T follicular helper cell (primary cell): Measurements from ENCODE around the gene MDC1.
A peak's percentile ranks its signal among the peaks of the same experiment; 100 is the strongest.
"Not testable (repeated sequence)": the region's sequence is repeated elsewhere in the genome, so short reads cannot be mapped to it uniquely, and the experiment has no call there.

ENCODE experiments used
- DNase-seq: peaks from one replicate; pipeline ENCODE4 v3.0.0-alpha.2; 2020; ENCODE audit warnings: low read depth

Gene MDC1

DNA sequence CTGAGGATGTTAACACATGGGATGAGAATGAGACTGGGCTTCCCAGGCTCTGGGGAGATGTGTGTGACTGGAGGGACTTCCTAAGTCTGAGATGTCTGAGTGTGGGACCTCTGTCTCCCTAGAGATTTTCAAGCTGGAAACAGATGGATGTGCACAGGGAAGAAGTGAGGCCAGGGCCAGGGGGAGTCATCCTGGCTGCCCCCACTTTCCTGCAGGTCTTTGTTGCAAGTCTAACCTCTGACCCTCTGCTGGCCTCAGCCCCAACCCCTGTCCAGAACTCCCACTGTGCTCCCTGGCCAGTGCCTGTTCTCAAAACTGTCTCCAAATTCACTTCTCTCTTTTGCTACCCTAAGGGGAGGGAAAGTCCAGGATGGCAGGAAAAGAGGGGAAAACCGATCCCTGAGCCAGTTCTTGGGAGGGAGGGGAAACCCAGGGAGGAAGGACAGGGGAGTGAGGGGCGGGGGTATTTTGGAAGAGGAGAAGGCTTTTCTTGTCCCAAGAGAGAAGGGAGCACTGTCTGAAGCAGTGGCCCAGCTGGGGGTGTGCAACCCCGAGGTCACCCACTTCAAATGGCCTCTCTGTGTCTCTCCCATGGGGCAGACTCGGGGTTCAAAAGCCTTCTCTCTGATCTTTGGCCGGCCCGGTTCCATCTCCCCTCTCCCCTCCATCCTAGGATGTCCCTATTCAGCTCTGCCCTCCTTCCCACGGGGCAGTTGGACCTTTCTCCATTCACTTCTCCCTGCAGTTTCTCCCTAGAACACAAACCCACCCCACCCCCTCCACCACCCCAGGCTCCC lies 33.7 kb downstream of the MDC1 start:
- DNase-seq, result no peak

DNA sequence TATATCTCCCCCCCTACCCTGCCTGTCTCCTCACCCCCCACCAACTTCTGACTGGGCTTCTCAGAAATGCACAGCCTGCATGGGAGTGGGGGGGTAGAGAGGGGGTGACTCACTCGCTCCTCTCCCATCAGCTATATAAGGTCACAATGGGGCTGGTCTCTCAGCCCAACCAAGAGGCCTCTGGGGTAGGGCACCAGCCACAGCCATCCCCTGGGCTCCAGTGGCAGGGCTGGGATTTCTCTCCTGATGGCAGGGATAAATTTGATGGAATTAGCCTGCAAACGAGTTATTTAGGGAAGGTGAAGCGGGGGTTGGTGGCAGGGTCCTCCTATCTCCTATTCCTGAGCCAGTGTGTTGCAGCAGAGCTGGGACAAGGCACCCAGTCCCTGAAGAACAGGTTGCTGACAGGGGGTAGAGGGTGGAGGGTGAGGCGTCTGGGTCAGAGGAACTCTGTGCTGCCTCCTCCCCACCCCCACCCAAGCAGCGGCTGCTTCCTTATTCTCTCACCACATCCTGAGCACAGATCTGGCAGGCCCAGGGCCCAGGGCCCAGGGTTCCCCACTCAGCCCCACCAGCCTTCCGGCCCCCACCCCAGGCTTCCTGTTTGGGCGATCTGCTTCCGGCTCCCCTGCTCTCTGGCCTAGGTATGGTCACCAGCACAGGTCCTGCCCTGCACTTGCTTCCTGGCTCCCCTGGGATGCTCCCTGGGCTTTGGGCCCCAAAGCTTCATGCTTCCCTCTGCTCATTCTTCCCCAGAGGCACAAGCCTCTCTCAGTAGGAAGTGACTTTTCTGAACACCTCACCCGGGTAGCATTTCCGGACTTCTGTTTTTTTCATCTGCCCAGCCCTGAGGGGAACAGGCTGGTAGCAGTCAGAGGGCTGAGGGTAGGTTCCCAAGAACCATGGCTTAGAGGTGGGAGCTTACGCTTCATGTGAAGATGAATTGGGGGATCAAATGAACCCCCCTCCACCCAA lies 34.7 kb downstream of the MDC1 start:
- DNase-seq, result peak; percentile 77

DNA sequence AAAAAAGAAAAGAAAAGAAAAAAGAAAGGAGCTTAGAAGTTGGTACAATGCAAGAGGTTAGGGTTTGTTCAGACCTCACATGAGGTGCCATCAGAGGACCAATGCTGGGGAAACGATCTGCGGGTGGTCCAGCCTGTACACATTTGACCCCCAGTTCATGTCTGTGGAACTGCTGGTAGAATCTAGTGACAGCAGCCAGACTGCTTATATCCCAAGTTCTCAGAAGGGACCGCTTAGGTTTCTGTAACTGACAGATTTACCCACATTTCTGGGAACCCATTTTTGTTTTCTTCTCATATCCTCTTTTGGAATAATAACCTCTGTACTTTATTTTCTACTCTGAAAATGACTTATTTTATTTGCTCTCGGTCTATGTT lies 35.3 kb downstream of the MDC1 start:
- DNase-seq, result no peak

DNA sequence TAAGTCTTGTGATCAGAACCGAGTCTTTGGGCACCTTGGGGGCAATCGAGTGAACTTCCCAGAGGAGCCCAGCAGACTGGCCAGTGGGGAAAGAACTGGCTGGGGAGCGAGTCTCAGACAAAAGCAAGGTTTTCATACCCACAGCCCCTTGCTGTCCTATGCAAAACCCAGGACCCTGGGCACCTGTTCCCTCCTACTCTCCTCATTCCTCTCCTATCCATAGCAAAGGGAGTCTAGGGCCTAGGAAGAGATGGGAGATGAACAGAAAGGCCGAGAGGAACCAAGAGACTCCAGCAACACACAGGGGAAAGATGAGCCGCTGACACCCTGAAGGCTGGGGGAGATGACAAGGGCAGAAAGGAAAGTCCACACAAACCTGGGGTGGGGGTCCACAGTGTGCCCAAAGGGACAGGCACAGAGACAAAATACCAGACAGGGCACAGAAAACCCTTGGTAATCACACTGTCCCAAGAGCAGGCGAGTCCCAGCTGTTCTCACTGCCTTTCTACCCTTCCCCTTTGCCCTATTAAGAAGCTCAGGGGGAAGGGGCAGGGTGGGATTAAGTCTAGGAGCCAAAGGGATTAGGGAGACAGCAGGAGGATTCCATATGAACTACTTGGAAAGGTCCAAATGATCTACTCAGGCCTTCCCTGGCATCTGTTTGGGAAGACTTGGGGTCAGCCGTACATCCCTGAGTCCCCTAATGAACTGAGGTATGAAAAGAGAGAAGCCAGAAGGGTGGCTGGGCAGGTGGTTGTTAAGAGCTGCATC lies 37.1 kb downstream of the MDC1 start:
- no peak for DNase-seq

DNA sequence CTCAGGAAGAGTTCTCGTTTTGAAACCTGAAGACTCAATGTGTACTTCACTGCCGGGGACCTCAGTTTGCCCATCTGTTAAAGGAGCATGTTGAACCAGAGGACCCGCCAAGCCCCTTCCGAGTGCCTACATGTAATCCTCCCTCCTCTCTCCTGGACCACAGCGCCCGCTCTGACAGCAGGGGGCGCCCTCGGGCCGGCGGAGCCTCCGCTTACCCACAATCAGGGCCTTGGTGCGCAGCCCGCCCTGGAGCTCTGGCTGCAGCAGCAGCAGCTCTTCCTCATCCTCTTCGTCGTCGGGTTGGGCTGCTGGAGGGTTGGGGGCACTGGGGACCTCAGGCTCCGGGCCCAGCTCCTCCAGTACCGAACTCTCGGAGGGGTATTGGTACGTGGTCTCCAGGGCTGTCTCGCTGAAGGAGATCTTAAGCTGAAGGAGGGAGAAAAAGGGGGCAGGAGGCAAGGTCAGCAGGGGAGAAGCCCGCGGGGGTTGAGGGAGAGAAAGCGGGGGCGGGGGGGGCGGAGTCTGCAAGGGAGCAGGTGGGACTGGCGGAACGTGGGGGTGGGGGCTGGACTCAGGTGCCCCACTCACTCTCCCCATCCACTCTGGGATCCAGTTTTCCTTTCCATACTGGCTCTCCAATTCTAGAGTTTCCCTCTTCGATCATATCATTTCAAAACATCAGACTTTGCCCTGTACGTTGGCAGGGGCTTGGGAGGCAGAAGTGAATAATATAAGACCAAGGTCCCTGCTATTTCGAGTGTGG lies 37.9 kb downstream of the MDC1 start:
- peak; percentile 88 for DNase-seq

DNA sequence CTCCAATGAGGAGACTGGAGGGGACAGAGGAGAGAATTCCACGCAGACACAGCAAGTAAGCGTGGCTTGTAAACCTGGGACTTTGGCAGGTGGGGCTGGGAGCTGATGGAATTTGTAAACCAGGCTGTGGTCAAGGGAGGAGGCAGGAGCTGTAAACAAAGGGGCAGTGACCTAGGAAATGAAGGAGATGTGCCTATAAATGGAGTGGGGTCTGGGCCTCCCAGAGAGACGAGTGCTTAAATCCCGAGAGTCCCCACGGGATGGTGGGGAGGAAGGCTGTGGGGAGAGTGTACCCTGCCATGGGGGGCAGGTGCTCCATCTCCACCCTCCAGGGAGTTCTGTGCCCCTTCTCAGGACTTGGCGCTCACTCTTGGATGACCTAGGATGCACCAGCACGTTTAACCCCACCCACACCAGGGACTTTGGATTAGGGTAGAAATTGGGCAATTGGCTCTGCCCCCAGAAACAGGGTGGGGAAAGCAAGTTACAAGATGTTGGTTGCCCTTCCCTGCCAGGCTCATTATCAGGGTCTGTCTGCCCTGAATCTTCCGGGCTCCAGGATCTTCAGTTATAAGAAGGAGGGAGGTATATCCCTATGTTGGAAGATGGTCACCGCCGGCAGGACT lies 40.3 kb downstream of the MDC1 start:
- no peak for DNase-seq

DNA sequence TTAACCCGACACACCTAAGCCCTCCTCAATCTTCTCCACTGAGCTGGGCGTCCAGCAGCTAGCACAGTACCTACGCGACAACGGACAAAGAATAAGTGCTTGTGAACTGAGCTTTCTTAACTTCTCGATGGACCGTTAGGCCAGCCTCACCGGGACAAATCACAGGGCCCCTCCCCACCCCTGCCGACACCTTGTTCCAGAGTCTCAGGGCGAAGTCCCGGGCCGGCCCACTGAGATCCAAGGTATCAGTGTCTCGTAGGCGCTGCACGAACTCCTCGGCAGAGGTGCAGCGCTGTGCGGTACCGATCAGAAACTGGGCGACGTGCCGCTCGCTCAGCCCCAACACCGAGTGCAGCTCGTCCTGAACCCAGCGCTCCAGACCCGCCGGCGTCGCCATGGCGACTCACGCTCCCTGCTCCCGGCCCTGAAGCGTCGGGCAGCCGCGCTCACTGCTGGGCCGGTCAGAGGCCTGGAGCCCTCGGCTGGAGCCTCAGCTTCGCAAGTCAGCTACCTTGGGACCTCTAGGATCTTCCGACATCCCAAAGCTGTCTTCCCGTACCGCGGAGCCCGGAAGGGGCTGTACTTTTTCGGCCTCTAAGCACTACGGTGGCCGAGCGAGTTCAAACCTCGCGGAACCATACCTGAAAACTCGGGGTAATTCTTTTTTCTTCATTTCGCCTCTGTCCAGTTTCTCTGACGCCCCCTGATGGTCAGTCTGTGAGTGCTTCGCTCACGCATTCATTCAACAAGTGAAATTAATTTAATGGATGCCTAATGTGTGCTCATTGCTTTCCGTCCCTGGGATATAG lies 44.4 kb downstream of the MDC1 start, which contains the start of gene DHX16:
DHX16 (minus strand) TSS at position 562 of the 809 bp plus-strand sequence; CDS start at position 397, 165 bp downstream.
- peak; percentile 82 for DNase-seq

DNA sequence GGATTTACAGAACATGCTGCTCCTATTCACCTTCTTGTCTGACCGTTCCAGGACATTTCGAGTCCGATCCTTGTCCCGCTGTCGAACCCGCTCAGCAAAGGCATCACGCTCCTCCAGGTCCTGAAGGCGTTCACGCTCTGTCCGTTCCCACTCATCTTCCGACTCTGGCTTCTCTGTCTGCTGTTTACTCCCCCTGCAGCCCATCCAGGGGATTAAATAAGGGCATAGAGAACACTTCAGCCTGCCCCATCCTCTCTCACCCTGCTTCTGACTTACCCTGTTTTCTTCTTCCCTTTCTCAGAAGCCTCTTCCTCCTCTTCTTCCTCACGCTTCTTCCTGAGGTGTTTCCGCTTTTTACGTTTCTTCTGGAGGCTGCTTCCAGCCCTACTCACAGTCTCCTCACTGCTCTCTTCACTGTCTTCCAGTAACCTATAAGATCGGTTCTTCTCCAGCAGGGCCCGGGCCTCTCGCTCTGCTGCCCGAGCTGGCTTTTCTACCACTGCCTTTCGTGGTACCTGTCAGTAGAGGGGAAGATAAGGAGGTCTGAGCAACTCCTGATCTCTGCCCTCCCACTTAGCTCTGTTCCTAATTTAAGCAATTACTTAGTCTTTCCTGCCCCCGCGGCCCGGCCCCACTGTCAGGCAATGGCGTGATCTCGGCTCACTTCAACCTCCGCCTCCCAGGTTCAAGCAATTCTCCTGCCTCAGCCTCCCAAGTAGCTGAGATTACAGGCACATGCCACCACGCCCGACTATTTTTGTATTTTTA lies 46.1 kb downstream of the MDC1 start:
- DNase-seq, result no peak

DNA sequence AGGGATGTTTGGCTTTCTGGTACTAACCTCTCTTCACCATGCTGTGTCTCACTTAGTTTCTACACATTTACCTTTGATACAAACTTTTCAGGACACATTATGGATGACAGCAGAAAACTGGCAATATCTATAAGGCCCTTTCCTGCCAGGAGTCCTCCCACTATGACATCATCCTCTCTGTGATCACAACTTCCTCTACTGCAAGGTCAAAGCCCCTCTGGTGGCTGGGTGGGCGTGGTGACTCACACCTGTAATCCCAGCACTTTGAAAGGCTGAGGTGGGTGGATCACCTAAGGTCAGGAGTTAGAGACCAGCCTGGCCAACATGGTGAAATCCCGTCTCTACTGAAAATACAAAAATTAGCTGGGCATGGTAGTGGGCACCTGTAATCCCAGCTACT lies 50.8 kb downstream of the MDC1 start:
- not testable (repeated sequence) for DNase-seq

DNA sequence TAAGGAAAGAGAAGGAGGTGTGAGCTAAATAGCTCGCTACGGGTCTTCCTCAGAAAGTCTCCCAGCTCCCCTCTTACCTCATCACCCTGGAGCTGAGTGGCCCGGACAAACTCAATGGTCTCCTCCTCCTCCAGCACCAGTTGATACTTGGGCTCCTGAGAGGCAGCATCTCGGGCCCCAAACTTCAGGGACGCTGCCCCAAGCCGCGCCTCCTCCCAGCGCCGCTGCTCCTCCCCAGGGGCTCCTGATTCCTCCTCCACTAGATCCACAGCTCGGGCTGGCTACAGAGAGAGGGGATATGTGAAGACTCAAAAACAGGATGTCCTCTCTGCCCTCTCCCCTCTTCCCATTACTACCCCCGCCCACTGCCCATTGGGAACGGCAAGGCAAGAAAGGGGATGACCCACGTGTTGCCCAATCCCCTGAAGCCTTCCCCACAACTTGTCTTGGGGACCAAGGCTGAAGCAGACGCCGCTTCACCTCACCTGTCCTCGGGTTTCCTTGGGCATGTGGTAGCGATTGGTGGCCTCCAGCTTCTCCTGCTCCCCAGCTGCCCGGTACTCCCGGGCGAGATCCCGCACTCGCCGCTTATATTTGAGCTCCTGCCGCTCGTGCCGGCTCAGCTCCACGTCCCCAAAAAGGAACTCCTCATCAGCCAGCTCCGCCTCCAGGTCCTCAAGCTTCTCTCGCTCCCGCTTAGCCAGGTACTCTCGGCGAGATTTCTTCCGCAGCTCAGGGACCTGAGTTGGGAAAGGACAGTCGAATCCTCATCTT lies 51.9 kb downstream of the MDC1 start:
- DNase-seq, result no peak

DNA sequence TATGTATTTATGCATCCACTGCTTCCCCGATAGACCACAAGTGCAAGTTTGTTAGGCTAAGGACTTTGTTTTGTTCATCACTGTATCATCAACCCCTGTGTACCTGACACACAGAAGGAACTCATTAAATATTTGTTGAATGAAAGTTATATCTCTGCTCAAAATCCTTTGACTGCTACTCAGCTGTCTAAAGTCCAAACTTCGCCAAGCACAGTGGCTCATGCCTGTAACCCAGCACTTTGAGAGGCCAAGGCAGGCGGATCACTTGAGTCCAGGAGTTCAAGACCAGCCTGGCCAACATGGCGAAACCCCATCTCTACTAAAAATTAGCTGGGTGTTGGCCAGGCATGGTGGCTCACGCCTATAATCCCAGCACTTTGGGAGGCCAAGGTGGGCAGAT lies 59.2 kb downstream of the MDC1 start:
- DNase-seq, result not testable (repeated sequence)

DNA sequence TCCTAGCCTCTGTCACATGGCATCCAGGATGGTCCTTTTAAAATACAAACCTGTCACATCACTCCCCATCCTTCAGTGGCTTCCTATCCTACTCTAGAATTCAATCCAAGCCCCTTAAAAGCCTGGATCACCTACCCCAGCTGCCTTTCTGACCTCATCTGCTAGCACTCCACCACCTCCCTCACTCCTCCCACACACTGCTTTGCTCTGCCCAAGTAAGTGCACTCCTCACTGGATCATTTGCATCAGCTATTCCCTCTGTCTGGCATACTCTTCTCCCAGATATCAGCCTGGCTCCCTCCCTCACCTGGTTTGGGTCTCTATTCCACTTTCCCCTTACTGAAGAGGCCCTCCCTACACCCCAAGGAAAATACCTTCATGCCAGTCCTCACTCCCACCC lies 59.6 kb downstream of the MDC1 start:
- no peak for DNase-seq

DNA sequence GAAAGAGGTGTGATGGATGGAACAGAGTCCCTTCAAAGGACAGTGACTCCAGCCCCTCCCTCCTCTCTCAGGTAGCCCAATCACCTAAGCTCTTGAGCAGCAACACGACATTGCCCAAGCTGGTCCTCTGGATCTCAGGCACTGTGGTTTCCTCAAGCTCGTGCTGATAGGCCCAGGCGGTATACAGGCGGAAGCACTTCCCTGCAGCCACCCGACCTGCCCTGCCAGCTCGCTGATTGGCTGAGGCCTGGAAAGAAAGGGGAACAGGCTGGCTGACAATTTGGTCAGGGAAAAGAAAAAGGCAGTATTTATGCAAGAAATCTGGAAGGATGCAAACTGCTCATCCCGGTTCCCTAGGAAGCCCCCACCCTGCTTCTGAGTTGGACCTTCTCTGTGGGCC lies 60.6 kb downstream of the MDC1 start:
- DNase-seq, result no peak

DNA sequence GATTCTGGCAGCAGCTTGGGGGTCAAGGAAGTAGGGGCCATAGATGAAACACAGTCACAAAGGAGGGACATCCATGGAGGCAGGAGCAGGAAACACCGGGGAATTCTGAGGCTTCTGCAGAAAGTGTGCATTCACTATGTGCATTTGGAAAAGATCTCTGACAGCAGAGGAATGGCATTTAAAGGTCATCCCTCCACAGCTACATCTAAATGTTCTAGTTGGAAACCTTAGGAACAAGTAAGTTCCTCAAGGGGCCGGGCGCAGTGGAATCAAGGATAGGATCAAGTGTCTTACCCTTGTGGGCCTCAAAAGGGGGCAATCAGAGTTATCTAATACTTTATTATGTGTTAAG lies 61.4 kb downstream of the MDC1 start:
- no peak for DNase-seq

DNA sequence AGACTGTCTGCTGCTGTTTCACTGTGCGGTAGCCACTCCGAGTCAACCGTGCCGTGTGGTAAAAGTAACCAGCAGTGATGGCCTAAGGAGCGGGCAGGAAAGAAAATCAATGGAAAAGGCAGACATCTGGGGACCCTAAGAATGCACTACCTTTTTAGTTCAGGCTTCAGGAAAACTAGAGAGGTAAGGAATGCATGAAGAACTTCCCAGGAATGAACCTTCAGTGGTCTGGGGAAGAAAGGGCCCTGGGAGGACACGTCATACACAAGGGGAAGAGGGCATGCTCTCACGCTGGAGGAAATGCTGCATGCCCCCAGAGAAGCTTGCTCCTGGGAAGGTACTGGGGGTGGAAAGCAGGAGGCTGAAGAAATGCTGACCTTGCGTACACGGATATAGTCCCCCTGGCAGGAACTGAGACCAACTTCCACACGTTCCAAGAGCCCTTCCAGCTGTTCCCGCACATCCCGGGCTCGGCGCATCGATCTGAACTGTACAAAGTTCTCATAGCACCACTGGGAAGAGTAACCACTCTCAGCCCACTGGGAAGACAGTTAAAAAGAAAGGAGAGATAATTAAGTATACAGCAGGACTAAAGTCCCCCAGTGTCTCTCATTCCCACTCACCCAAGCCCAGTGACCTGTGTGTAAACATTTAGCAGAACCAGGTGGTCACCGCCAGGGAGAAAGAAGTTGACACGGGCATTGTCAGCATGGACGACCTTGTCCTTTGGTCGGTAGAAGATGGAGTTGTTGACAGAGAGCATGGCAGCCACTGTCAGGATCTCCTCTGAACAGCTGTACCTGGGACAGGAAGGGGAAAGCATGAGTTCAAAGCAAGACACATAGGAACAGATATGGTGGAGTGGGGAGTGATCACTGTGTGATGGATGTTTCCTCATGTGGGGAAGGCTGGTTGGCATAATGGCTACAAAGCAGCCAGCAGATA lies 62.0 kb downstream of the MDC1 start:
- DNase-seq, result no peak

DNA sequence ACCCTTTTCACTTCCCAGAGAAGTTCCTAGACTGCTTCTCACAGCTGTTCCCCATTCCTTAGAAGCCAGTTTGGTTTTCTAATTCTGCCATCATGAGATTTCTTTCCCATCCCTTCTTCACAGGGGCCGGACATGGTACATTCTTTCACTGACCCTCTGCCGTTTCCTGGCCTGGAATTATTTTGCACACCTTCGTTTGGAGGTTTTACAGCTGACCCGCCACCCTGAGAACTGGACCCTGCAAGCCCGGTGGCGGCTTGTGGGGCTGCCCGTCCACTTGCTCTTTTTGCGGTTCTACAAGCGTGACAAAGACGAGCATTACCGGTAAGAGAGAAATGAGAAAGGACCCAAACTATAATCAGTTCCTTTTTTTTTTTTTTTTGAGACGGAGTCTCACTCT lies 65.9 kb downstream of the MDC1 start:
- DNase-seq, result no peak
